Activated T-helper 1 cell treated with anti-CD3 and anti-CD28 coated beads, Interleukin-12 subunit alpha, Interleukin-12 subunit beta, Interleukin-2, Interleukin-4 antibody, amounts not matched to agents 30 ng/mL and 10 ng/mL and 1 ng/mL, durations not matched to agents 14 hours and 24 hours and 36 hours (primary cell): ENCODE measurements around the gene ADAM22. TPM values are rescaled to one million over a fixed set of nuclear protein-coding genes. Genes with fewer than 3 reads are reported as not detected.

Experiments
- DNase-seq: peaks from one replicate; pipeline ENCODE4 v3.0.0; 2021; ENCODE audit warnings: low spot score
- H3K27ac Mint-ChIP-seq: one replicate; pipeline ENCODE4 v1.8.0; 2021; ENCODE audit warnings: mild to moderate bottlenecking, mixed read lengths
- H3K27me3 Mint-ChIP-seq: one replicate; pipeline ENCODE4 v1.8.0; 2022; ENCODE audit warnings: mild to moderate bottlenecking, moderate library complexity, mixed read lengths; ENCODE audit not compliant: insufficient read depth
- H3K36me3 Mint-ChIP-seq: one replicate; pipeline ENCODE4 v1.8.0; 2021; ENCODE audit warnings: low read depth, mixed read lengths
- H3K4me1 Mint-ChIP-seq: one replicate; pipeline ENCODE4 v1.8.0; 2021; ENCODE audit warnings: low read depth, mixed read lengths
- H3K4me3 Mint-ChIP-seq: one replicate; pipeline ENCODE4 v1.8.0; 2021; ENCODE audit warnings: mild to moderate bottlenecking, moderate library complexity, mixed read lengths
- H3K9me3 Mint-ChIP-seq: one replicate; pipeline ENCODE4 v1.8.0; 2021; ENCODE audit warnings: mixed read lengths
- intact Hi-C: fragments of 100-400 bp; cut with micrococcal nuclease; formaldehyde crosslinking; loops from one replicate; pipeline ENCODE4 v1.15.1; 2024
- total RNA-seq: library from RNA; stranded (reverse); gene quantifications from 2 replicates; pipeline ENCODE4 v1.2.3, GENCODE V29; 2022

The ADAM22 gene
- total RNA-seq, 1 donor from 2014 or later = 1.5 TPM

GRCh38 chr7:88071994-88072714 lies 138.1 kb downstream of the ADAM22 start:
- H3K27ac Mint-ChIP-seq = no peak overlapping the region
- no peak overlapping the region for H3K4me3 Mint-ChIP-seq
- intact Hi-C loops = no loop called here
- no peak for DNase-seq
- no peaks in the 10 kb centered on the region for H3K9me3 Mint-ChIP-seq
- H3K4me1 Mint-ChIP-seq = no peaks in the 10 kb centered on the region
- H3K27me3 Mint-ChIP-seq = peaks cover 1% of the 10 kb centered on the region
- H3K36me3 Mint-ChIP-seq = no peaks in the 10 kb centered on the region

- no peak overlapping the region for H3K27ac Mint-ChIP-seq
- no peak for DNase-seq
- intact Hi-C loops = no loop called here
- H3K9me3 Mint-ChIP-seq = no peaks in the 10 kb centered on the region
- no peaks in the 10 kb centered on the region for H3K4me1 Mint-ChIP-seq
- H3K4me3 Mint-ChIP-seq = no peak overlapping the region
- no peaks in the 10 kb centered on the region for H3K36me3 Mint-ChIP-seq
- peaks cover 1% of the 10 kb centered on the region for H3K27me3 Mint-ChIP-seq
These were observed 138.6 kb downstream of the ADAM22 start for GRCh38 chr7:88072715-88073055.

GRCh38 chr7:88073626-88074025 lies 139.6 kb downstream of the ADAM22 start:
- Mint-ChIP-seq H3K36me3 (no peaks in the 10 kb centered on the region), H3K4me3 (no peak overlapping the region), H3K4me1 (no peaks in the 10 kb centered on the region), H3K9me3 (no peaks in the 10 kb centered on the region), H3K27ac (no peak overlapping the region), H3K27me3 (peaks cover 1% of the 10 kb centered on the region)
- DNase-seq = no peak
- intact Hi-C loops = no loop called here

- Mint-ChIP-seq H3K4me3 (no peak overlapping the region), H3K4me1 (no peaks in the 10 kb centered on the region), H3K36me3 (no peaks in the 10 kb centered on the region), H3K27me3 (peaks cover 1% of the 10 kb centered on the region), H3K27ac (no peak overlapping the region), H3K9me3 (peaks cover 2% of the 10 kb centered on the region)
- DNase-seq = no peak
- intact Hi-C loops = no loop called here
These were observed 141.2 kb downstream of the ADAM22 start for GRCh38 chr7:88075216-88075615.

GRCh38 chr7:88083883-88084282 lies 149.8 kb downstream of the ADAM22 start:
- Mint-ChIP-seq H3K4me1 (no peaks in the 10 kb centered on the region), H3K27ac (no peak overlapping the region), H3K4me3 (no peak overlapping the region), H3K36me3 (no peaks in the 10 kb centered on the region), H3K9me3 (peaks cover 5% of the 10 kb centered on the region), H3K27me3 (no peaks in the 10 kb centered on the region)
- intact Hi-C loops = no loop called here
- no peak for DNase-seq

GRCh38 chr7:88089561-88089960 lies 155.5 kb downstream of the ADAM22 start:
- no peaks in the 10 kb centered on the region for H3K4me1 Mint-ChIP-seq
- H3K9me3 Mint-ChIP-seq = no peaks in the 10 kb centered on the region
- DNase-seq = no peak

GRCh38 chr7:88090240-88090639 lies 156.2 kb downstream of the ADAM22 start:
- no peak overlapping the region for H3K4me3 Mint-ChIP-seq
- intact Hi-C loops = no loop called here
- H3K9me3 Mint-ChIP-seq = no peaks in the 10 kb centered on the region
- no peak for DNase-seq
- H3K27me3 Mint-ChIP-seq = no peaks in the 10 kb centered on the region
- no peaks in the 10 kb centered on the region for H3K4me1 Mint-ChIP-seq
- no peak overlapping the region for H3K27ac Mint-ChIP-seq
- no peaks in the 10 kb centered on the region for H3K36me3 Mint-ChIP-seq

More at GRCh38 chr7:88089561-88089960, 155.5 kb downstream of the ADAM22 start:
- intact Hi-C loops = no loop called here
- Mint-ChIP-seq H3K4me3 (no peak overlapping the region), H3K27ac (no peak overlapping the region), H3K27me3 (no peaks in the 10 kb centered on the region), H3K36me3 (no peaks in the 10 kb centered on the region)

- Mint-ChIP-seq H3K4me1 (no peaks in the 10 kb centered on the region), H3K36me3 (no peaks in the 10 kb centered on the region), H3K27me3 (no peaks in the 10 kb centered on the region), H3K27ac (no peak overlapping the region), H3K4me3 (no peak overlapping the region), H3K9me3 (no peaks in the 10 kb centered on the region)
- intact Hi-C loops = no loop called here
- no peak for DNase-seq
These were observed 156.6 kb downstream of the ADAM22 start for GRCh38 chr7:88090671-88091070.

GRCh38 chr7:88091988-88092675 lies 158.1 kb downstream of the ADAM22 start:
- Mint-ChIP-seq H3K36me3 (no peaks in the 10 kb centered on the region), H3K27ac (no peak overlapping the region), H3K4me3 (no peak overlapping the region), H3K4me1 (no peaks in the 10 kb centered on the region), H3K9me3 (no peaks in the 10 kb centered on the region), H3K27me3 (no peaks in the 10 kb centered on the region)
- intact Hi-C loops = no loop called here
- no peak for DNase-seq

- no peaks in the 10 kb centered on the region for H3K27me3 Mint-ChIP-seq
- no peak overlapping the region for H3K27ac Mint-ChIP-seq
- H3K36me3 Mint-ChIP-seq = no peaks in the 10 kb centered on the region
- no peaks in the 10 kb centered on the region for H3K9me3 Mint-ChIP-seq
- intact Hi-C loops = no loop called here
- no peak overlapping the region for H3K4me3 Mint-ChIP-seq
- no peak for DNase-seq
- no peaks in the 10 kb centered on the region for H3K4me1 Mint-ChIP-seq
These were observed 158.6 kb downstream of the ADAM22 start for GRCh38 chr7:88092676-88092999.

GRCh38 chr7:88101769-88102168 lies 167.7 kb downstream of the ADAM22 start:
- H3K27me3 Mint-ChIP-seq = no peaks in the 10 kb centered on the region
- peaks cover 4% of the 10 kb centered on the region for H3K4me1 Mint-ChIP-seq
- DNase-seq = no peak
- H3K4me3 Mint-ChIP-seq = no peak overlapping the region
- no peak overlapping the region for H3K27ac Mint-ChIP-seq
- intact Hi-C loops = loop anchor here (10.0 kb wide), 1 partner anchor 477 kb away; the partner anchor contains the start of gene RUNDC3B
- no peaks in the 10 kb centered on the region for H3K9me3 Mint-ChIP-seq
- H3K36me3 Mint-ChIP-seq = no peaks in the 10 kb centered on the region

- Mint-ChIP-seq H3K27me3 (no peaks in the 10 kb centered on the region), H3K36me3 (no peaks in the 10 kb centered on the region), H3K4me3 (no peak overlapping the region), H3K27ac (no peak overlapping the region), H3K4me1 (peaks cover 4% of the 10 kb centered on the region), H3K9me3 (no peaks in the 10 kb centered on the region)
- intact Hi-C loops = loop anchor here (10.0 kb wide), 1 partner anchor 478 kb away; the partner anchor contains the start of gene RUNDC3B
- DNase-seq = no peak
These were observed 168.6 kb downstream of the ADAM22 start for GRCh38 chr7:88102675-88103074.

GRCh38 chr7:88104732-88105131 lies 170.7 kb downstream of the ADAM22 start:
- Mint-ChIP-seq H3K9me3 (no peaks in the 10 kb centered on the region), H3K36me3 (no peaks in the 10 kb centered on the region), H3K4me3 (no peak overlapping the region), H3K27ac (no peak overlapping the region), H3K27me3 (no peaks in the 10 kb centered on the region), H3K4me1 (peaks cover 4% of the 10 kb centered on the region)
- DNase-seq = no peak
- intact Hi-C loops = loop anchor here (10.0 kb wide), 1 partner anchor 480 kb away; the partner anchor contains the start of gene RUNDC3B
